Liver (tissue), 3 donors: ENCODE measurements around the gene CUL7.

Experiments used
- GABPA ChIP-seq, 2 donors: IDR thresholded peaks in 1 of 2; conservative IDR thresholded peaks in 1 of 2; 2 replicates each; pipeline ENCODE4 v1.6.1; 2016; ENCODE audit warnings: antibody characterized with exemption in 2 of 2, mild to moderate bottlenecking in 1 of 2, moderate library complexity in 1 of 2
- TF ChIP-seq, protein P1 (sequence below): fragments of 150-350 bp; IDR thresholded peaks from 2 replicates; pipeline ENCODE4 v1.5.1; 2017; ENCODE audit warnings: improper control_type of control experiment, low read depth, low read length; ENCODE audit not compliant: missing input control
- donor health status: healthy.
- donor health status: healthy.

GRCh38 chr6:43016943-43017334, 36.7 kb downstream of the CUL7 start:
- TF ChIP-seq, protein P1, sequence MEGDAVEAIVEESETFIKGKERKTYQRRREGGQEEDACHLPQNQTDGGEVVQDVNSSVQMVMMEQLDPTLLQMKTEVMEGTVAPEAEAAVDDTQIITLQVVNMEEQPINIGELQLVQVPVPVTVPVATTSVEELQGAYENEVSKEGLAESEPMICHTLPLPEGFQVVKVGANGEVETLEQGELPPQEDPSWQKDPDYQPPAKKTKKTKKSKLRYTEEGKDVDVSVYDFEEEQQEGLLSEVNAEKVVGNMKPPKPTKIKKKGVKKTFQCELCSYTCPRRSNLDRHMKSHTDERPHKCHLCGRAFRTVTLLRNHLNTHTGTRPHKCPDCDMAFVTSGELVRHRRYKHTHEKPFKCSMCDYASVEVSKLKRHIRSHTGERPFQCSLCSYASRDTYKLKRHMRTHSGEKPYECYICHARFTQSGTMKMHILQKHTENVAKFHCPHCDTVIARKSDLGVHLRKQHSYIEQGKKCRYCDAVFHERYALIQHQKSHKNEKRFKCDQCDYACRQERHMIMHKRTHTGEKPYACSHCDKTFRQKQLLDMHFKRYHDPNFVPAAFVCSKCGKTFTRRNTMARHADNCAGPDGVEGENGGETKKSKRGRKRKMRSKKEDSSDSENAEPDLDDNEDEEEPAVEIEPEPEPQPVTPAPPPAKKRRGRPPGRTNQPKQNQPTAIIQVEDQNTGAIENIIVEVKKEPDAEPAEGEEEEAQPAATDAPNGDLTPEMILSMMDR: no peak
- no peak for TF ChIP-seq GABPA (IDR thresholded peaks at IDR 0.05 in 1 of 2, conservative IDR thresholded peaks at IDR 0.05 in 1 of 2)
